HG03060 (cell line): Measurements from ENCODE around the gene MYO5B.

Source experiments
- ATAC-seq: cut with Tn5 transposase; IDR thresholded peaks from one replicate; pipeline ENCODE4 v1.9.1; 2021; ENCODE audit warnings: low read depth, moderate number of reproducible peaks; ENCODE audit not compliant: unreplicated experiment

The MYO5B gene

DNA sequence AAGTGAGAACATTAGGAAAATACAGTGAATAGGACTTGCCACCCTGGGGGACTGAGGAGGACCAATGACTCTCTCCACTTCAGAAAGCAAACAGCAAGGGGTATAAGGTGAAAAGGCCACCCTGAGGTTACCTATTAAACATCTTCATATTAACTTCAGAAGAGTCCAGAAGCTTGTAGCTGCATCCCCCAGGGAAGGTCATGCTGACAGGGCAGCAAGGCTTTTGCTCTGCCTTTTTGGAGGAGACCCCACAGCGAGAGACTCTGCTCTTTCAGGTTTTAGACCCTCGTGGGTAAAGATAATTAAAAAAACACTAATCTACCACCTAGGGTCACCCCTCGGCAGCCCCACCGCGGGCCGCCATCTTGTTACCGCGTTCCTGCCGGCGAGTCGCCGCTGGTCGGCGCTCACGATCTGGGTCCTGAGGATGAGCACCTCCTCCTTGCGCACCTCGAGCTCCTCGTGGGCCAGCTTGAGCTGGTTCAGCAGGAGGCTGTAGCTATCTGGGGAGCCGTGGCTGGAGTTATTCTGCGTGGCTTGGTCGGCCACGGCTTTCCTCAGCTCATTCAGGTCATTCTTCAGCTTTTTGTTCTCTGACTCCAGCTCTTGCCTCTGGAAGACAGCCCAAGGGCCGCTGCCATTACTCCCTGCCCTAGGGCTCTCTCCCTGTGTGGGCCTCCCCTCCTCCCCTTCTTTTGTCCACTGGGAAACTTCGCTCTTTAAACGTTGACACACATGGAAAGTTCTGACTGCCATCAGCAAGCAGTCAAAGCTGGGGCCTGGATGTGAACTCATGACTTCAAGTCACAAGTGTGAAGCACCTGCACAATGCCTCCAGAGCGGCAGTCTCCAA lies 331.0 kb downstream of the MYO5B start:
- no peak for ATAC-seq

GRCh38 chr18:49862656-49863385 lies 332.1 kb downstream of the MYO5B start:
- ATAC-seq, result no peak

- ATAC-seq, result no peak
These were observed 333.3 kb downstream of the MYO5B start for GRCh38 chr18:49861659-49862058.

GRCh38 chr18:49859725-49860124 lies 335.2 kb downstream of the MYO5B start:
- no peak for ATAC-seq

- no peak for ATAC-seq
These were observed 336.0 kb downstream of the MYO5B start for GRCh38 chr18:49859021-49859359.

GRCh38 chr18:49858309-49859020 lies 336.5 kb downstream of the MYO5B start:
- ATAC-seq, result no peak

GRCh38 chr18:49857708-49858107 lies 337.2 kb downstream of the MYO5B start:
- ATAC-seq, result no peak

GRCh38 chr18:49856496-49856895 lies 338.5 kb downstream of the MYO5B start:
- no peak for ATAC-seq

- no peak for ATAC-seq
These were observed 339.1 kb downstream of the MYO5B start for GRCh38 chr18:49855711-49856415.

GRCh38 chr18:49854681-49855080 lies 340.3 kb downstream of the MYO5B start:
- no peak for ATAC-seq

GRCh38 chr18:49853436-49853835 lies 341.5 kb downstream of the MYO5B start:
- ATAC-seq, result no peak

- no peak for ATAC-seq
These were observed 341.9 kb downstream of the MYO5B start for GRCh38 chr18:49853011-49853410.

DNA sequence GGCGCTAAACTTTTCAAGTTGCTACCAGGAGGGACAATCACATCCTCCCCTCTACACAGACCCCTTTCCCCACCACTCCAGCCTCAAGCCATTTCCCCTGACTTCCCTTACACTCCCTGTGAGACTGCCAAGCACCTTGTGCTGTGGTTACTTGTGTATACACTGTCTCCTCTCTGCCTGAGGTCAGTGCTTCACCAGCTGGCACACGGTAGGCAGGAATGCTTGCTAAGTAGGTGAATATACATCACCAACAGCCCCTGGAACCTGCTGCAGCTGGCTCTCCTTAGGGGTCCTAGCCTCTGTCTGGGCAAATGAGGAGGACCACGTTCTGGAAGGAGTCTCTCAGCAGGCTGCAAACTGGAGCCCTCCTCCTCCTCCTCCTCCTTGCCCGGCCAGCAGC lies 343.3 kb downstream of the MYO5B start:
- ATAC-seq, result no peak

- no peak for ATAC-seq
These were observed 344.3 kb downstream of the MYO5B start for GRCh38 chr18:49850636-49851035.

DNA sequence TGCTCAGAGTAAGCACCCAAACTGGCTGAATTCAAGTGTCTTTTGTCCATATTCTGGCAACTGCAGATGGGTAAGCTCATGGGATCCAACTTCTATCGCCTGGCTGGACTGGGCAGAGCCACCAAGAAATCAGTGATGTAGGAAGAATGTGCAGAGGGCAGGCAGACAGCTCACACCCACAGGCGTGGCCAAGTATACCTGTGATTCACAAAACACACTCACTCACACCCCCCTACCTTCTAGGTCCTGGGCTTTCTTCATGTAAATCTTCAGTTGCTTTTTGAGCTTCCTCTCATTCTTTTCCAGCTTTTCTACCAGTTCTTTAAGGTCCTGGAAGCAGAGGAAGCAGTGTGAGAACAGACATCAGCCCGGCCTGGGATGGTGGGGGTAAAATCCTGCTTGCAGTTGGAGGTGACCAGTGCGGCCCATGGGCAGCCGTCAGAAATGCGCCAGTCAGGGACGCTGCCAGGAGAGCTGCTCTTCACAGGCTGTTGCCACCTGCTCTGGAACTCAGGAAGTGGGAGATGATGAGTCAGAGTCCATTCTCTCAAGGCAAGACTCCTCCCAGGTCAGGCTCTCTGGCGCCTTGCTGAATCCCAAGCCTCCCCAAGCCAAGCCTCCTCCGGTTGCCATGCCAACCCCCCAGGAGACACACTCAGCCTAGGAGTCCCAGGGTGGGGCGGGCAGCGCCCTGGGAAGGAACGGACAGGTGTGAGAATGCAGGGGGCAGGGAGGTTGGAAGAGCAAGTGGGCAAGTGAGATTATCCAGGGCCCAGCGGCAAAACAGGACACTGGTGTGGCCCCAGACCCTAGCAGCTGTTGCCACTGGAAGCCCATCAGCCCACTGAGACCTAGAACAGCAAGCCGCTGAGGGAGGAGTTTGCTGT lies 345.4 kb downstream of the MYO5B start:
- ATAC-seq, result no peak

GRCh38 chr18:49848115-49848514 lies 346.8 kb downstream of the MYO5B start:
- no peak for ATAC-seq

- ATAC-seq, result no peak
These were observed 347.4 kb downstream of the MYO5B start for GRCh38 chr18:49847524-49847923.

DNA sequence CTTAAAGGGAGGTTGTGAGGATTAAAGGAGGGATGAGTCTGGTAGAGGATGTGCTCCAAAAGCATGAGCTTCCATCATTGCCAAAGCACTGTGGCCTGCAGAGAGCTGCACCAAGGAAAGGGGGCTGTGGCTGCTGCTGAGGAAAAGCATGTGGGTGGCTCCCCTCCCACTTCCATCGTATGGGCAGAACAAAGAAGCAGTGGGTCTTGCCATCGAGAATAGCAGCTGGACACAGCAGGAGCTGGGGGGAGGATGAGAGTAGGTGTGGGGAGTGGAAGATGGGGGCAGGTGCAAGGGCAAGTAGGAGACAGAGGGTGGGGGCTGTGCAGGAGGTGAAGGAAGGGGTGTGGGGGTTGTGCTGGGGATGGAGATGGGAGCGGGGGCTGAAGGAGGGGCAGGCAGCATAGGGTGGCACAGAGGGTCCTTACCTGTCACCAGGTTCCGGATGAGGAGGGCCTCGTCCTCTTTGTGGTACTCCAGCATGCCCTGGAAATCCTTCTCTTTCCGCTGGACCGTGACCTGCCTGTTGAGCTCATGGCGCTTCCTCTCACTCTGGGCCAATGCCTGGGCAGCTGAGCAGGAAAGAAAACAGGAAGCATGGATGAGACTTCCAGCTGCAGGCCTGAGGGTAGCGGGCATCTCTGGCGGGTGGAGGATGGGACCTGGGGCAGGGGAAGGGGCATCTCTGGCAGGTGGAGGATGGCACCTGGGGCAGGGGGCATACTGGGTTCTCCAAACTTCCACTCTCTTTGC lies 348.1 kb downstream of the MYO5B start:
- no peak for ATAC-seq

DNA sequence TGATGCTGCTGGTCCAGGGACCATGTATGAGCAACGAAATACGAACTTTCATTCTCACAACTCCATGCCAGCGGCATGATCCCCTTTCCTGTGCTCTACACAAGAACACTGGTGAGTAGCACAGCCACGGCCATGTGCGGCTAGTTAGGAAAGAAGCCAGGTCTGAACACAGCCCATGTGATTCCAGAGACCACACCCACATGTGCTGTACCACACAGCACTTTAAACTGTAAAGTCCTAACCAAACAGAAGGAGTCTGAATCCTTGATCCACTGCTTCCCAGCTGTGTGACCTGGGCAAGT lies 348.6 kb downstream of the MYO5B start:
- no peak for ATAC-seq
